Liver (tissue), 3 donors: Measurements from ENCODE around the gene CYB561.

Experiments
- ATF3 ChIP-seq: IDR thresholded peaks from 2 replicates; pipeline ENCODE4 v1.6.1; 2016; ENCODE audit warnings: antibody characterized with exemption
- FOXA1 ChIP-seq: IDR thresholded peaks from 2 replicates; pipeline ENCODE4 v1.6.1; 2016; ENCODE audit warnings: antibody characterized with exemption
- GABPA ChIP-seq, 2 donors: IDR thresholded peaks in 1 of 2; conservative IDR thresholded peaks in 1 of 2; 2 replicates each; pipeline ENCODE4 v1.6.1; 2016; ENCODE audit warnings: antibody characterized with exemption in 2 of 2, mild to moderate bottlenecking in 1 of 2, moderate library complexity in 1 of 2
- HNF4G ChIP-seq: IDR thresholded peaks from 2 replicates; pipeline ENCODE4 v1.6.1; 2016; ENCODE audit warnings: antibody characterized with exemption
- MAX ChIP-seq: IDR thresholded peaks from 2 replicates; pipeline ENCODE4 v1.6.1; 2016; ENCODE audit warnings: antibody characterized with exemption
- REST ChIP-seq: IDR thresholded peaks from 2 replicates; pipeline ENCODE4 v1.6.1; 2016; ENCODE audit warnings: antibody characterized with exemption, mild to moderate bottlenecking
- TAF1 ChIP-seq: conservative IDR thresholded peaks from 2 replicates; pipeline ENCODE4 v1.6.1; 2016; ENCODE audit warnings: antibody characterized with exemption, mild to moderate bottlenecking
- TF ChIP-seq, protein P1 (sequence below): fragments of 150-350 bp; IDR thresholded peaks from 2 replicates; pipeline ENCODE4 v1.5.1; 2017; ENCODE audit warnings: improper control_type of control experiment, low read depth, low read length; ENCODE audit not compliant: missing input control
- donor health status: healthy.
- donor health status: healthy.

DNA sequence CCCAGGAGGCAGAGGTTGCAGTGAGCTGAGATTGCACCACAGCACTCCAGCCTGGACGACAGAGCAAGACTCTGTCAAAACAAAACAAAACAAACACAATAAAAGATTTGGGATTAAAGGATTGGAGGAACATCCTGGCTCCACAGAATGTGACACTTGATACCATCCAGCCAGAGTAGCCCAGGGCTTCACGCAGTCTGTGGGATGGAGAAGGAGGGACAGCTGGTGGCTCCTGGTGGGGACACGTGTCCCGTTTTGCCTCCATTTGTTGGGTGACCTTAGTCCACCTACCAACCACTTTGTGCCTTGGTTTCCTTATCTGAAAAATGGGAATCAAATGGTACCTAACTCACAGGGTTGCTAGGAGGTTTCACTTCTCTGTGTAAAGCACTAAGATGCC lies 12.4 kb upstream of the CYB561 start:
- TF ChIP-seq GABPA (IDR thresholded peaks at IDR 0.05 in 1 of 2, conservative IDR thresholded peaks at IDR 0.05 in 1 of 2) (no peak), TAF1 (no peak), REST (no peak), MAX (no peak), FOXA1 (no peak), HNF4G (no peak), ATF3 (no peak)
- TF ChIP-seq, protein P1, sequence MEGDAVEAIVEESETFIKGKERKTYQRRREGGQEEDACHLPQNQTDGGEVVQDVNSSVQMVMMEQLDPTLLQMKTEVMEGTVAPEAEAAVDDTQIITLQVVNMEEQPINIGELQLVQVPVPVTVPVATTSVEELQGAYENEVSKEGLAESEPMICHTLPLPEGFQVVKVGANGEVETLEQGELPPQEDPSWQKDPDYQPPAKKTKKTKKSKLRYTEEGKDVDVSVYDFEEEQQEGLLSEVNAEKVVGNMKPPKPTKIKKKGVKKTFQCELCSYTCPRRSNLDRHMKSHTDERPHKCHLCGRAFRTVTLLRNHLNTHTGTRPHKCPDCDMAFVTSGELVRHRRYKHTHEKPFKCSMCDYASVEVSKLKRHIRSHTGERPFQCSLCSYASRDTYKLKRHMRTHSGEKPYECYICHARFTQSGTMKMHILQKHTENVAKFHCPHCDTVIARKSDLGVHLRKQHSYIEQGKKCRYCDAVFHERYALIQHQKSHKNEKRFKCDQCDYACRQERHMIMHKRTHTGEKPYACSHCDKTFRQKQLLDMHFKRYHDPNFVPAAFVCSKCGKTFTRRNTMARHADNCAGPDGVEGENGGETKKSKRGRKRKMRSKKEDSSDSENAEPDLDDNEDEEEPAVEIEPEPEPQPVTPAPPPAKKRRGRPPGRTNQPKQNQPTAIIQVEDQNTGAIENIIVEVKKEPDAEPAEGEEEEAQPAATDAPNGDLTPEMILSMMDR: no peak
